ENCODE results near the gene GSK3B. TPM values are rescaled to one million over a fixed set of nuclear protein-coding genes. Genes with fewer than 3 reads are reported as not detected.

GSK3B gene
- total RNA-seq, 1 donor from 2014 or later = 11.8 TPM

DNA sequence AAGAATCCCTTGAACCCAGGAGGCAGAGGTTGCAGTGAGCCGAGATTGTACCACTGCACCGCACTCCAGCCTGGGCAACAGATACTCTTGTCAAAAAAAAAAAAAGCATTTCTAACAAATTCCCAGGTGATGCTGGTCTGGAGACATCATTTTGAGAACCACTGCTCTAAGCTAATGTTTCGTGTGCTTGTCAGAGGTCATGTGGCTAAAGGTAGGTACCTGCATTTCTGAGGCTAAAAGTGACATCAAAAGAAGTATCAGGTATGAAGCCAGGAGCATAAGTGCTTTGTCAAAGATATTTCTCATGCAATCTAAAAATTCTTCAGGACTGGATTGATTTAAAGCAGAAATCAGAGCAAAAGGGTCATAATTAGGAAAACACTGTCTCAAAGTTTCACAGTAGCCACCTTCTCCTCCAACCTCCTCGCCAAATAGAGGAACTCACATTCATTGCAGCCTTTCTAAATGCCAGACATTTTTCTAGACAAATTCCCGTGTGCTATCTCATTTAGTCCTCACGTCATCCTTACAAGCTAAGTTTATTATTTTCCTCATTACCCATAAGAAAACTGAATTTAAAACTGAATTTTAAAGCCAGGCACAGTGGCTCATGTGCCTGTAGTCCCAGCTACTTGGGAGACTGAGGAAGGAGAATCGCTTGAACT, 25.7 kb upstream of the GSK3B start:
- TF ChIP-seq, protein P1, sequence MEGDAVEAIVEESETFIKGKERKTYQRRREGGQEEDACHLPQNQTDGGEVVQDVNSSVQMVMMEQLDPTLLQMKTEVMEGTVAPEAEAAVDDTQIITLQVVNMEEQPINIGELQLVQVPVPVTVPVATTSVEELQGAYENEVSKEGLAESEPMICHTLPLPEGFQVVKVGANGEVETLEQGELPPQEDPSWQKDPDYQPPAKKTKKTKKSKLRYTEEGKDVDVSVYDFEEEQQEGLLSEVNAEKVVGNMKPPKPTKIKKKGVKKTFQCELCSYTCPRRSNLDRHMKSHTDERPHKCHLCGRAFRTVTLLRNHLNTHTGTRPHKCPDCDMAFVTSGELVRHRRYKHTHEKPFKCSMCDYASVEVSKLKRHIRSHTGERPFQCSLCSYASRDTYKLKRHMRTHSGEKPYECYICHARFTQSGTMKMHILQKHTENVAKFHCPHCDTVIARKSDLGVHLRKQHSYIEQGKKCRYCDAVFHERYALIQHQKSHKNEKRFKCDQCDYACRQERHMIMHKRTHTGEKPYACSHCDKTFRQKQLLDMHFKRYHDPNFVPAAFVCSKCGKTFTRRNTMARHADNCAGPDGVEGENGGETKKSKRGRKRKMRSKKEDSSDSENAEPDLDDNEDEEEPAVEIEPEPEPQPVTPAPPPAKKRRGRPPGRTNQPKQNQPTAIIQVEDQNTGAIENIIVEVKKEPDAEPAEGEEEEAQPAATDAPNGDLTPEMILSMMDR (IDR thresholded peaks at IDR 0.05) = no peak
- DNase-seq (ENCODE audit: low spot score in 2 of 2) = no peak
- no peak overlapping the region for H3K4me3 ChIP-seq
- intact Hi-C loops (cut with DNase I) = no loop called here
- no peaks in the 10 kb centered on the region for H3K4me1 ChIP-seq
- no peaks in the 10 kb centered on the region for H3K27me3 ChIP-seq
- H3K27ac ChIP-seq = no peak overlapping the region
- H3K9me3 ChIP-seq = no peaks in the 10 kb centered on the region
- H3K36me3 ChIP-seq = no peaks in the 10 kb centered on the region

DNA sequence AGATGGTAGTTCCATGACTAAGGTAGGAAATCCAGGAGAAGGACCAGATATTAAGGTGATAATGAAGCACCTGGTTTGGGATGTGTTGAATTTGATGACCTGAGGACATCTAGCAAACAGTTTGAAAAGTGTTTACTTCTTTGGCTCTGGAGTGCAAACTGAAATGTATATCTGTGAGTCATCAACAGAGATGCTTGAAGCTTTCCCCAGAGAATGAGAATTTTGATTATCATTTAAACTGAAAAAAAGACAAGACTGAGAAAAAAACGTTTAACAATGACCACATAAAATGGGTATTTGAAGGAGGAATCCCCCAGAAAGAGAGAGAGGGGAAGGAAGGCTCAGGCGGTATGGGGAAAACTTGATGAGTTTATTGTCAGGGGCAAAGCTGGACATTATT, 20.7 kb upstream of the GSK3B start:
- no peak for DNase-seq (ENCODE audit: low spot score in 2 of 2)
- H3K27me3 ChIP-seq = no peaks in the 10 kb centered on the region
- H3K4me1 ChIP-seq = no peaks in the 10 kb centered on the region
- H3K4me3 ChIP-seq = no peak overlapping the region
- TF ChIP-seq, protein P1 (IDR thresholded peaks at IDR 0.05) = no peak
- H3K27ac ChIP-seq = no peak overlapping the region
- H3K36me3 ChIP-seq = no peaks in the 10 kb centered on the region
- H3K9me3 ChIP-seq = no peaks in the 10 kb centered on the region
- intact Hi-C loops (cut with DNase I) = no loop called here

DNA sequence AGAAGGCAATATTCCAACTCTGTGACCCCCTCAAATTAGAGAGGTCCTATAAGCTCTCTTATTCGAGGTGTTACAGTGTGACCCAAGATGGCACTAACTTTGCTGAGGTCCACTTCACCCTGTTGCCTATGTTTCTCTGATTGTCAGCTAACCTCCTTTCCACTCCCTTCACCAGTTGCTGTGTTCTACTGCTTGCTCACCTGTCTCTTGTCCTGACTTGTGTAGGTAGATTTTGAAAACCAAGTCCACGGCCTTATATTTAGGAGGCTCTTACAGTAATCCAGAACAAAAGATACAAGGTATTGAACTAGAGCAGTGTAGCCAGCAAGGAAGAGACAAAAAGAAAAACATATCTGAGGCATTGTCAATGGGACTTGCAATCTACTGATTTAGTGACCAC, 20.1 kb upstream of the GSK3B start:
- H3K27ac ChIP-seq = no peak overlapping the region
- H3K27me3 ChIP-seq = no peaks in the 10 kb centered on the region
- H3K36me3 ChIP-seq = no peaks in the 10 kb centered on the region
- TF ChIP-seq, protein P1 (IDR thresholded peaks at IDR 0.05) = no peak
- intact Hi-C loops (cut with DNase I) = no loop called here
- H3K4me3 ChIP-seq = no peak overlapping the region
- no peak for DNase-seq (ENCODE audit: low spot score in 2 of 2)
- H3K4me1 ChIP-seq = no peaks in the 10 kb centered on the region
- no peaks in the 10 kb centered on the region for H3K9me3 ChIP-seq

DNA sequence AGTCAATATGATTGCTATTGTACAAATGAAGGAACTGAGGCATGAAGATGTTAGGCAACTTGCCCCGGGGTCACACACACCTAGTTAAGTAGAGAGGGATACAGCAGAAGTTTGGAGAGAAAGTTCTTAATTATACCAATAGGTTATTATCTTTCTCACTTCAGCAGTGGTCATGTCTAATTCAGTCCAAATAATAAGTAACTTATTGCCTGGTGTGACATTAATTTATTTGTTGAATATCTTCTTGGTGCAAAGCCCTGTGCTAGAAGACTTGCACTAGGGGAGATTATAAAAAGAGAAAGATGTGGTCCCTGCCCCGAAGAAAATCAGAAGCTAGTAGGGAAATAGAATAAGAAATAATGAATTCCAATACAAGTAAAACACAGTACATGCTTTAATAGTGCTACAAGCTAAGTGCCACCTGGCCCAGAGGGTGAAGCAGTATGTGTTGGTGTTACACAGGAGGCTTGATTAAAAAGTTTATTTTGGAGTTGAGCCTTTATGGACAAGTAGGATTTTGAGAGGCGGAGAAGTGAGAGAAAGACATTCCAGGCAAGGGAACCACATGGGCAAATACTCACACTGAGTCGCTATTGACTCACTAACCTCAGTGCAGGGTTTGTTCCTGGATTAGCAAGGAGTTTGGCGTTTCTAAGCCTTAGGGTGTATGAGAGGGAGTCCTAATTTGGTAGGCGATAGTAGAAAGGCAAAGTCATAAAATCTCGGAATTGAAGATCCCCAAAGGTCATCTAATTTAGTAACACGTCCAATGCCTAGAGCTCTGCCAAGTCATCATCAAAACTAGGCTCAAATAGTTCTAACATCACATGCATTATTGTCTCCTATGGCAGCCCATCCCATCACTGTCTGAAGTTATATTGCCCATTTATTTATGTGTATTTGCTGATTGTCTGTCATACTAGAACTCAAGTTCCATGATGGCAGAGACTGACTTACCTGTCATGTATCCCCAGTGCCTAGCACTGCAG, 19.2 kb upstream of the GSK3B start:
- no peak overlapping the region for H3K4me3 ChIP-seq
- no peaks in the 10 kb centered on the region for H3K9me3 ChIP-seq
- H3K4me1 ChIP-seq = no peaks in the 10 kb centered on the region
- no peak for DNase-seq (ENCODE audit: low spot score in 2 of 2)
- no peak overlapping the region for H3K27ac ChIP-seq
- intact Hi-C loops (cut with DNase I) = no loop called here
- TF ChIP-seq, protein P1 (IDR thresholded peaks at IDR 0.05) = no peak
- H3K27me3 ChIP-seq = no peaks in the 10 kb centered on the region
- H3K36me3 ChIP-seq = no peaks in the 10 kb centered on the region

DNA sequence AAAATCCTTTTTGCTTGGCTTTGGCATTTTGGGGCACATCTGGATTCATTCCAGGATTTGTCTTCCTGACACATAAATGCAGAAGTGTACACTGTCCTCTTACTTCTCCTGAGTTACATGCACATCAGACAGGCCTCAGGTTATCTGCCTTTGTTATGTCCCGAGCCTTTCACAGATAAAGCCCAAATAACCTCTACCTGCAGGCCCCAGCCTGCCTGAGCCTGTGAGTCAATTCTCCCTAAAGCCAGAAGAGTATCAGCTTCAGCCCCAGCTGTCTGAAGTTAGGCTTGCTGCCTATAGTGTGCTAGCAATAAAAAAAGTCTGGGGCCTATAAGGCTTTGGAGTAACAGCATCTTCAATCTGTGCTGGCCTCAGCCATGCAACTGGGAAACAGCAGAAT, 17.7 kb upstream of the GSK3B start:
- no peaks in the 10 kb centered on the region for H3K9me3 ChIP-seq
- H3K4me1 ChIP-seq = no peaks in the 10 kb centered on the region
- H3K27me3 ChIP-seq = no peaks in the 10 kb centered on the region
- no peak for DNase-seq (ENCODE audit: low spot score in 2 of 2)
- no peak overlapping the region for H3K27ac ChIP-seq
- H3K36me3 ChIP-seq = no peaks in the 10 kb centered on the region
- intact Hi-C loops (cut with DNase I) = no loop called here
- H3K4me3 ChIP-seq = no peak overlapping the region
- TF ChIP-seq, protein P1 (IDR thresholded peaks at IDR 0.05) = no peak

Data from ascending aorta (tissue), 2 donors.